Ishikawa (cell line): ENCODE results near the gene RHBDD1.

Experiments
- CEBPB ChIP-seq: IDR thresholded peaks from 2 replicates; pipeline ENCODE4 v1.6.1; 2012
- CREB1 ChIP-seq: IDR thresholded peaks from 2 replicates; pipeline ENCODE4 v1.6.1; 2012; ENCODE audit warnings: low read depth
- EGR1 ChIP-seq: IDR thresholded peaks from 2 replicates; pipeline ENCODE4 v1.6.1; 2012
- EP300 ChIP-seq: IDR thresholded peaks from 2 replicates; pipeline ENCODE4 v1.6.1; 2012; ENCODE audit warnings: borderline replicate concordance
- MAX ChIP-seq: IDR thresholded peaks from 2 replicates; pipeline ENCODE4 v1.6.1; 2012
- RAD21 ChIP-seq: IDR thresholded peaks from 2 replicates; pipeline ENCODE4 v1.6.1; 2012; ENCODE audit warnings: low read depth
- TAF1 ChIP-seq: IDR thresholded peaks from 2 replicates; pipeline ENCODE4 v1.6.1; 2012; ENCODE audit warnings: low read depth, mild to moderate bottlenecking
- YY1 ChIP-seq: IDR thresholded peaks from 2 replicates; pipeline ENCODE4 v1.6.1; 2012; ENCODE audit warnings: low read depth
- ZBTB7A ChIP-seq: IDR thresholded peaks from 2 replicates; pipeline ENCODE4 v1.6.1; 2012; ENCODE audit warnings: low read depth
- TF ChIP-seq, protein P1 (sequence below): IDR thresholded peaks from 2 replicates; pipeline ENCODE4 v1.6.1; 2012; ENCODE audit warnings: low read depth, mild to moderate bottlenecking
- TF ChIP-seq, protein P2 (sequence below): IDR thresholded peaks from 2 replicates; pipeline ENCODE4 v1.6.1; 2012

DNA sequence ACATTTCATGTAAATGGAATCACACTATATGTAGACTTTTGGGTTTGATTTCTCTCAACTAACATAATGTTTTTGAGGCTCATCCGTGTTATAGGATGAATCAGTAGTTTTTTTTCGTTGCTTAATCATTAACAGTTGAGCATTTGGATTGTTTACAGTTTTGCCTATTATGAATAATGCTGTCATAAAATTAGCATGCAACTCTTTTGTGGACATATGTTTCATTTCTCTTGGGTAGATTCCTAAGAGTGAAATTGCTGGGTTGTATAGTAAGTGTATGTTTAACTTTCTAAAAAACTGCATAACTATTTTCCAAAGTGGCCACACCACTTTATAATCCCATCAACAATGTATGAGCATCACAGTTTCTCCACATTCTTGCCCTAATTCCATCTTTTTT lies 7.7 kb upstream of the RHBDD1 start:
- TF ChIP-seq CREB1 (no peak), EP300 (no peak), MAX (no peak), EGR1 (no peak), TAF1 (no peak), RAD21 (no peak), ZBTB7A (no peak), YY1 (no peak), CEBPB (no peak)
- TF ChIP-seq, protein P1, sequence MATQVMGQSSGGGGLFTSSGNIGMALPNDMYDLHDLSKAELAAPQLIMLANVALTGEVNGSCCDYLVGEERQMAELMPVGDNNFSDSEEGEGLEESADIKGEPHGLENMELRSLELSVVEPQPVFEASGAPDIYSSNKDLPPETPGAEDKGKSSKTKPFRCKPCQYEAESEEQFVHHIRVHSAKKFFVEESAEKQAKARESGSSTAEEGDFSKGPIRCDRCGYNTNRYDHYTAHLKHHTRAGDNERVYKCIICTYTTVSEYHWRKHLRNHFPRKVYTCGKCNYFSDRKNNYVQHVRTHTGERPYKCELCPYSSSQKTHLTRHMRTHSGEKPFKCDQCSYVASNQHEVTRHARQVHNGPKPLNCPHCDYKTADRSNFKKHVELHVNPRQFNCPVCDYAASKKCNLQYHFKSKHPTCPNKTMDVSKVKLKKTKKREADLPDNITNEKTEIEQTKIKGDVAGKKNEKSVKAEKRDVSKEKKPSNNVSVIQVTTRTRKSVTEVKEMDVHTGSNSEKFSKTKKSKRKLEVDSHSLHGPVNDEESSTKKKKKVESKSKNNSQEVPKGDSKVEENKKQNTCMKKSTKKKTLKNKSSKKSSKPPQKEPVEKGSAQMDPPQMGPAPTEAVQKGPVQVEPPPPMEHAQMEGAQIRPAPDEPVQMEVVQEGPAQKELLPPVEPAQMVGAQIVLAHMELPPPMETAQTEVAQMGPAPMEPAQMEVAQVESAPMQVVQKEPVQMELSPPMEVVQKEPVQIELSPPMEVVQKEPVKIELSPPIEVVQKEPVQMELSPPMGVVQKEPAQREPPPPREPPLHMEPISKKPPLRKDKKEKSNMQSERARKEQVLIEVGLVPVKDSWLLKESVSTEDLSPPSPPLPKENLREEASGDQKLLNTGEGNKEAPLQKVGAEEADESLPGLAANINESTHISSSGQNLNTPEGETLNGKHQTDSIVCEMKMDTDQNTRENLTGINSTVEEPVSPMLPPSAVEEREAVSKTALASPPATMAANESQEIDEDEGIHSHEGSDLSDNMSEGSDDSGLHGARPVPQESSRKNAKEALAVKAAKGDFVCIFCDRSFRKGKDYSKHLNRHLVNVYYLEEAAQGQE = no peak
- TF ChIP-seq, protein P2, sequence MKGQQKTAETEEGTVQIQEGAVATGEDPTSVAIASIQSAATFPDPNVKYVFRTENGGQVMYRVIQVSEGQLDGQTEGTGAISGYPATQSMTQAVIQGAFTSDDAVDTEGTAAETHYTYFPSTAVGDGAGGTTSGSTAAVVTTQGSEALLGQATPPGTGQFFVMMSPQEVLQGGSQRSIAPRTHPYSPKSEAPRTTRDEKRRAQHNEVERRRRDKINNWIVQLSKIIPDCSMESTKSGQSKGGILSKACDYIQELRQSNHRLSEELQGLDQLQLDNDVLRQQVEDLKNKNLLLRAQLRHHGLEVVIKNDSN = no peak
